HG03039 (cell line): Measurements from ENCODE around the gene MAP2K5.
A peak's percentile ranks its signal among the peaks of the same experiment; 100 is the strongest.

Experiments used
- ATAC-seq: cut with Tn5 transposase; IDR thresholded peaks from one replicate; pipeline ENCODE4 v1.9.1; 2021; ENCODE audit warnings: mild to moderate bottlenecking, moderate library complexity; ENCODE audit not compliant: unreplicated experiment

MAP2K5 gene

GRCh38 chr15:67777071-67777470 is 234.6 kb downstream of the MAP2K5 start:
- ATAC-seq: no peak

- no peak for ATAC-seq
Measured at GRCh38 chr15:67777773-67778172, 235.3 kb downstream of the MAP2K5 start.

GRCh38 chr15:67778968-67779548 is 236.6 kb downstream of the MAP2K5 start:
- no peak for ATAC-seq

DNA sequence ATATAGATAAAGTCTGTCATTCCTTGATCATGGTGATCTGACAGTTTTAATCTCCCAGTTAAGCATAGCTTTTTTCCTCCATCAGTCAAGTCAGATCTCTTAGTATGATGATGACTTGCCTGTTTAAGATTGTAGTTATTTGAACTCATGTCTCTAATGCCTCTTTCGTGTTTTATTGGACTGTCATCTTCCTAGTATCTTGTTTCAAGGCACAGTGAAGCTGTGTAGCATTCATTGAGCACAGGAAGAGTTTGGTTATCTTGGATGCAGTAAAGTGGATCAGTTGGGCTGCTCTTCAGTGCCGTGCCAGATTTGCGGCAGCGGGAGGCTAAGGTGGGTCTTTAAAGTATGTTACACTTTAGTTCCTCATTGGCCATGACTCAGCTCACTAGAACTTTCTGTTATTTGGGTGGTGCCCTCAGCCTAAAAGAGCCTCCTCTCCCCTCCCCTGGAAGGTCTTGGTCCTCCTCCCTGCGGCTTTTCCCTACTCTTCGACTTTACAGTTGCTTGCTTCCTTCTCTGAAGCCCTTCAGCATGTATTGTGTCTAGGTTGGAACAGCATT is 237.1 kb downstream of the MAP2K5 start:
- ATAC-seq: no peak

DNA sequence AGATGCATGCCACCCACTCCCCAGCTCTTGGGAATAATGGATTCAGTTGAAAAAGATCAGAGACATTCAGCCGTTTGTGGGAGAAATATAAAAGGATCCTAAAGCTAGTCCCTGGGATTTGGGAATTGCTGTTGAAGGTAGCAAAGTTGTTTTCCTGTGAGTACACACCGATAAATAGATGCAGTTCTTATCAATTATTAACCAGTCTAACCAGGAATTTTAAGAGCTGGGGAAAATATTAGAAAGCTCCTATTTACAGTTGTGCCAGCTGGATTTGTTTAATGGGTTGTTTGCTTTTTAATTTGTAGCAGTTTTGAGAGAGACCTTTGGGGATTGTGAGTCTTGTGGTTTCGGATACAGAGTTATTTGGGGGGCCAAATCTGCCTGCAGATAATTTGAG is 238.6 kb downstream of the MAP2K5 start:
- ATAC-seq: no peak

GRCh38 chr15:67781907-67782690 is 239.6 kb downstream of the MAP2K5 start:
- ATAC-seq: no peak

GRCh38 chr15:67782691-67782991 is 240.1 kb downstream of the MAP2K5 start:
- ATAC-seq: no peak

GRCh38 chr15:67783303-67783702 is 240.8 kb downstream of the MAP2K5 start:
- ATAC-seq: no peak

DNA sequence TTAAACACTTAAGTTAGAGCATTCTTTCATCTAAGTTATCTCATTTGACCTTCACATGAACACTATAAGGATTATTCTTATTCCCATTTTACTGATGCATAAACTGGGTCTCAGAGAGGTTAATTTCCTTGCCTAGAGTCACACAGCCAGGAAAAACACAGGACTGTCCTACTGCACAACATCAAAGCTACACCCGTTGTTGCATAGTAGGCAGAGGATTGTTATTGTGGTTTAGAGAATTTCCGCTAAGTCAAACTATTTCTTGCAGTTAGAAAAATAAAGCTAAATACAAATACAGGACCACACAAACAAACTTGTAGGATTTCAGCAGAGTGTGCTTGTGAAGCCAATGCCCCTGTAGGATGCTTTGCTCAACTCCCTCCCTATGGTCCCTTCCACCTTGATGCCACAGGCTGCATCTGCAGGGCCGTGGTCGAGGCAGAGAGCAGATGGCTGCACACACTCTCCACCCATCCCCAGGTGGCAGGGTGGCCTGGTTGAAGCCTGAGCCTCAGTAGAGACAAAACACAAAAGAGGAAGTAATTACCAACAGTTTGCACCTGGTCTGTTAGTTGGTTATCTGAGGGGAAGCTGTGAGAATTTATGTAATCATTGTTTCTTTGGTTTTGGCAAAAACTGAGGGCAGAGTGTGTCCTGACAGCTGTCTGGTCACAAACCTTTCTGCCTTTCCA is 241.7 kb downstream of the MAP2K5 start:
- peak; percentile 78 for ATAC-seq

DNA sequence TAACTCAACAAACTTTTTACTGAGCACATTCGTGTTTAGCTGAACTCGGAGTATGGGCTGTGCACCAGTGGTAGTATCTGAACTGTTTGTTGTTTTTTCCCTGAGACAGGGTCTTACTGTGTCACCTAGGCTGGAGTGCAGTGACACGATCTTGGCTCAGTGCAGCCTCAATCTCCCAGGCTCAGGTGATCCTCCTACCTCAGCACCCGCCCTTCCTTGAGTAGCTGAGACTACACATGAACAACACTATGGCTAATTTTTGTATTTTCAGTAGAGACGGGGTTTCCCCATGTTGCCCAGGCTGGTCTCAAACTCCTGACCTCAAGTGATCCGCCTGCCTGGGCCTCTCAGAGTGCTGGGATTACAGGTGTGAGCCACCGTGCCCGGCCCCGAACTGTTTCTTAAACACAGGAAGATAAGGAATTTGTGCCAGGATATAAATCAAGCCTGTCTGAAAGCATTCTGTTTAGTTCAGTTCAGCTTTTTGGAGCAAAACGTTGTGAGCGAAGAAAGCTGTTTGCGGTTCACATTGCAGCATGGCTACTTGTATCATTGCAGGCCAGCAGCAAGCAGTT is 242.4 kb downstream of the MAP2K5 start:
- ATAC-seq: peak; percentile 10

DNA sequence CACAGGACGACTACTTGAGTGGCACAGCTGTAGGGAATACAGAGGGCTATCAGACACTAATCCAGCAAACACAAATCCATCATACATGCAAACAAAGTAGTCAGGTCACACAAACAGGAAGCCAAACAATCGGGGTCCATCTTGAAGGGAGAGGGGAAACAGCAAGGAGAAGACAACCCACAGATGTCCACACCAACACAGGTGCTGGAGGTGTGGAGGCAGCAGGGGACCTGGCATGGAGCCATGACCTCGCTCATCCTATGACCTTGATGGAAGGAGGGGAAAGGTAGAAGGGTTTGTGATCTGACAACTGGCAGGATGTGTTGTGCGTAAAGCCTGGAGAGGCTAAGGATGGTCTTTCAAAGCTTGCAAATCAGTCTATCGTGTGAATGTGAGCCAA is 242.9 kb downstream of the MAP2K5 start:
- no peak for ATAC-seq

DNA sequence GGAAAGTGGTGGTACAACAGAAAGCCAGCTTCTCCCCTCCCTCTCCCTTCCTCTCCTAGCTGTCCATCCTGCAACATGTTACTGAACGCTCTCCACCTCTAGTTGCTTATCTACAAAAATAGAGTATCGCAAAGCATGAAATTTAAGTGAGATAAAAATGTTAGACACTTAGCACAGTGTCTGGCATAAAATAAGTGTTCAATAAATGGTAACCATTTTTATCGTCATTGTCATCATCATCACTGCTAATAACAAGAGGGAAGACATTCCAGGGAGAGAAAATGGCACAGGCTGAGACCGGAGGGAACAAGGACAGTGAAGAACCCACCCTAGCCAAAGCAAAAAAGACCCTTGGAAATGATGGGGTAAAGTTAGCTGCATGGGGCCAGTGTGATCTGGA is 244.1 kb downstream of the MAP2K5 start:
- no peak for ATAC-seq

- no peak for ATAC-seq
Measured at GRCh38 chr15:67788986-67789385, 246.5 kb downstream of the MAP2K5 start.

DNA sequence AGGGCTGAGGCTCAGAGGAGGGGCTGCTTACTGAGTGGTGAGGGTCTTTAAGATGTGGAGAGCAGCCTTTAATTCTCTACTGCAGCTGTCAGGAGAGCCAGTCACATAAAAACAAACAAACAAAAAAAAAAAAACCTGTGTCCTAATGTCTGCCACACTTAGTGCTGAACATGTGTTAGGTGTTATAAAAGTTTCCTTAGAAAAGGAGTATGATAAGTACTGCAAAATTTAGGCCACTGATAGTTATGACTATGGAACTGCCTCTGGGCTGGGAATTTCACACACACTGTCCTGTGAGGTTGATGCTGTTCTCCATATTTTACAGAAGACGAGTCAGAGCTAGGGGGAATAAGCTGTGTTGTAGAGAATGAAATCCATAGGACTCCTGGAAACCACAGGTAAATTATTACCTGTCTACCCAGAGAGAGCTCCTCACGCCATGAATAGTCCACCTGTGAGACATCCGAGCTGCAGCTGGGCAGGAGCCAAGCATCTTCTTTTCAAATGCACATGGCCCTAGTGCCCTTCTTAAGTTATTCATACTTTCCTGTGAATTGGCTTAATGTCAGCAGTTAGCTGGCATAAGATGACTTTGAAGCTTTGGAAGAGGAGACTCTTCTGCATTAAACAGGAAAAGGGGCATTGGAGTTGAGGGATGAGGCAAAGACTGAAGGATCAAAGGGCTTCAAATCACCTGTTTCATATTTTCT is 248.3 kb downstream of the MAP2K5 start:
- ATAC-seq: no peak

DNA sequence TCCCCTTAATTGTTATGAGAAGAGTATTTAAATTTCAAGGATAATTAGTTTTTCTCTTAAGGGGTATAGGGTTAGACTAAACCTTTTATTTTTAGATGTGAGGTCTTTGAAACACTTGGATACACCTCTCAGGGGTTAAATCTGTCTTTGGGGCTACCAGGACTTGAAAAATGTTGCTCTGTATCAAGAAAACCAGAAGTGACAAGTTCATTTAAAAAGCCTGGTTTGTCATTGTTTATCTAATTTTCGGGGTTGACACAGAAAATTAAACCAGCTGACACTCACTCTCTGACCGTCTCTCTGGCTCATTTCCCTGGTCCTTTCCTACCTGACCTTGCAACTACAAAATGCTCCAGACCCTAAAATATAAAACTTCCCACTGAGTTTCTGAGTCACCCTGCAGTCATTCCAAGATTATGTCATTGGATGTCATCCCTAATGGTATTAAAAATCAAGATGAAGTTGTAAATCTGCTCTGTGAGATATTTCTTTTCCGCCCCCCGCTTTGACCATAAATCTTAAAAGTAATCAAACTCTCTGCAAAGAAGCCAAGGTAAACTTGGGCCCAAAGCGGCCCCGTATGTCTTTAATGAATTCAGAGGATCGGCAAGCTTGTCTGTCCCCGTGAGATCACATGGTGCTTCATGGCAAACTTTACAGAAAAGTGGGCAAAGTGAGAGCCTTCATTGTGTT is 249.9 kb downstream of the MAP2K5 start:
- ATAC-seq: no peak

DNA sequence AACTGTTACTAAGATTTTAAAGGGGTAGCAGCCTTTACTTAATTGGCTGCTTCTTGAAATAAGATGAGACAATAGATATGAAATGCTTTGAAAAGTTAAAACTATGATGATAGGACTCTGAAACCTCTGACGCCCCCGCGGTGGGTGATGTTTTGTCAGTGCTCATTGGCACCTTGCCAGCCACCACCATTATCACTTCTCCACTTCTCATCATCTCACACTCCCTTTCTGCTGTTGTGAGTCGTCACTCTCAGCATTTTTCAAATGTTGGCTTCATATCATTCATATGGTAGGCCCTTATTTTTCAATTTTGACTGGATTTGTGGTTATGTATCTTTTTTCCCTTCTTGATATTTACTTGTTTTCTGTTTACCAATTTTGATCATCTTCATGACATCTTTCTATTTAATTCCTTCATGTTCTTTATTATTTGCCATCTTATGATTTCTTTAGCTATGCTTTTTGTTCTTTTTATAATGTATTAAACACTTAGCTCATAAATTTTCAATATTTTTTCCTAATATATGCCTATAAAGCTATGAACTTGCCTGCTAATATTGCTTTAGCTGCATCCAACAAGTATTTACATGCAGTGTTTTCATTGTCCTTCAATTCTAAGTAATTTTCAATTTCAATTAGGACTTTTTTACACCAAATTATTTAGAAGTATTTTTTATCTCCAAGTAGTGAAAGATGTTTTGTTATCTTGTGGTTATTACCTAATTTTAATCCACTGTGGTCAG is 252.5 kb downstream of the MAP2K5 start:
- ATAC-seq: no peak

DNA sequence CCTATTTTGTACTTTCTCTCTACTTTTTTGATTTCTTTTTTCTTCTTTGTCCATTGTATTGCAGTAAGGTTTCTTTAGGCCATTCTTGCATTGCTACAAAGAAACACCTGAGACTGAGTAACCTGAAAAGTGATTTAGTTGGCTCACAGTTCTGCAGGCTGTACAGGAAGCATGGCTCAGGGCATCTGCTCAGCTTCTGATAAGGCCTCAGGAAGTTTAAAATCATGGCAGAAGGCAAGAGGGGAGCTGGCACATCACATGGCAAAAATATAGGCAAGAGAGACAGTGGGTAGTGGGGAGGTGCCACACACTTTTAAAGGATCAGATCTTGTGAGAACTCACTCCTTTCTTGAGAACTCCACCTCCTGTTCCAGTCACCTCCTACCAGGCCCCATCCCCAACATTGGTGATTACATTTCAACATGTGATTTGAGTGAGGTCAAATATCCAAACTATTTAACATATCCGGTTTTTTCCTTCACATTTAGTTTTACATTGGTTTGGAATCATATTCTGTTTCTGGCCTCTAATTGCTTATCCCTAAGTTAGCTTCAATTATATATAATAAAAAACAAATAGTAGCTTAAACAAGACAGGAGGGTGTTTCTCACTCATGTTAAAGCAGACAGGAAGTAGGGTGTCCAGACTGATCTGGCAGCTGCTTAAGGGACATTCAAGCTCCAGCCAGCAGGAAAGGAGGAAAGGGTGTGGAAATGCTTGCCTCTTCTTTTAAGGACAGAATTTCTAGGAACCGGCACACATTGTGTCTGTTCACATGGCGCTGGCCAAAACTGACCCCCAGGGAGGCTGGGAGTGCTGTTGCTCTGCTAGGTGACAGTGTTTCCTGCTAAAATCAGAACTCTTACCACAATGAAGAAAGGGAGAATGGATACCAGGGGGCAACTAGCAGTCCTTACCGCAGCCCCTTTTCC is 254.0 kb downstream of the MAP2K5 start:
- ATAC-seq: no peak

DNA sequence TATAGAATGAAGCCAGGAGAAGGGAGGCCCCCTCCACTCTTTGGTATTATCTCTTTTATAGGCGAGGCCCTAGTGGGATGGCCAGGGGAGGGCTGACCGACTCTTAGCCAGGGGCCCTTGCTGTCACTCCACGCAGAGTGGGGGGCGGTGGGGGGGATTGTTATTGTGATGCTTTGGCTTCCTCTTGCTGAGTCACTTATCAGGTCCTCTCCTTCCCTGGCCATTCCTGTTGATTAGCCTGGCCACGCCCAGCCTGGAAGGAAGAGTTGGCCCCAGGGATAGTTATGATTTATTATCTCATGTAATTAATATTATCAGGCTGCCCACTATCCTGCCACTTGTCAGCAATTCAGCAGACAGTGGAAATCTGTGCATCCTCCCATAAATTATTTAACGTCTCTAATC is 257.3 kb downstream of the MAP2K5 start:
- ATAC-seq: no peak

DNA sequence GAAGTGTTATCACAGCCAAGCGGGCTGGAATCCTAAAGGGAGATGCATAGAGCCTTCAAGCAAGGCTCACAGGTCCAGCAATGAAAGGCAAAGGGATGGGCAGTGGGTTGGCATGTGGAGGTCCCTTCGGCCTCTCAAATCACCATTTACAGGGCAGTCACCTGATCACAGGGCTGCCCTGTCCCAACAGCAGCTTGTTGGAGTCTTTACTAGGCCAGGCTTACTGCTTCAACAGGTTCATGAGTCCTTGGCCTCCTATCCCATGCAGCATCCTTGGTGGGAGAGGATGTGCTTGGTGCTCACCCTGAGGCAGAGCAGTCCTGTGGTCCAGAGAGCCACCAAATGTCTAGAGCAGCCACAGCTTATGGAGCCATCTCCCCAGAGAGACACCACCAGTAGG is 258.6 kb downstream of the MAP2K5 start:
- no peak for ATAC-seq
